ENCODE data around the gene SYT12.

GRCh38 chr11:67010296-67010905 lies 12.5 kb upstream of the SYT12 start:
- TF ChIP-seq CTCF (IDR thresholded peaks at IDR 0.05; ENCODE audit: insufficient read depth, low read depth, low read length): no peak
- TF ChIP-seq EZH2 (IDR thresholded peaks at IDR 0.05; ENCODE audit: insufficient read depth, low read length): no peak

Data from astrocyte (in vitro differentiated cells and primary cell).